CD14-positive monocyte (primary cell): ENCODE data around the gene ZIC1. TPM values are rescaled to one million over a fixed set of nuclear protein-coding genes. Genes with fewer than 3 reads are reported as not detected.

Experiments used
- DNase-seq, 3 donors: peaks; one replicate each; pipeline ENCODE4 v3.0.0-alpha.2; 2011 to 2022
- H2AFZ ChIP-seq: 2 replicates; pipeline ENCODE4 v1.6.0; 2012; ENCODE audit warnings: mild to moderate bottlenecking, low read depth, low read length, inconsistent platforms; ENCODE audit not compliant: insufficient read depth, poor library complexity, severe bottlenecking
- H3K27ac ChIP-seq, 2 donors: 1 replicate in 1 of 2; 2 replicates in 1 of 2; pipeline ENCODE4 v1.5.1; 2012 to 2013; ENCODE audit warnings: low read length in 2 of 2, control low read depth in 1 of 2, inconsistent platforms in 1 of 2, low read depth in 1 of 2, mild to moderate bottlenecking in 1 of 2
- H3K27me3 ChIP-seq, 2 donors: one replicate each; pipeline versions ENCODE4 v1.6.0 to v1.6.1; 2011 to 2013; ENCODE audit warnings: low read length in 2 of 2; ENCODE audit not compliant: control insufficient read depth in 2 of 2, insufficient read depth in 2 of 2
- H3K36me3 ChIP-seq, 2 donors: replicated peaks in 1 of 2; 1 replicate in 1 of 2; 2 replicates in 1 of 2; pipeline versions ENCODE4 v1.5.1 to v1.6.1; 2012 to 2013; ENCODE audit warnings: low read length in 2 of 2, control low read depth in 1 of 2, inconsistent platforms in 1 of 2, mild to moderate bottlenecking in 1 of 2; ENCODE audit not compliant: insufficient read depth in 2 of 2, control insufficient read depth in 1 of 2
- H3K4me1 ChIP-seq, 2 donors: 1 replicate in 1 of 2; 2 replicates in 1 of 2; pipeline versions ENCODE4 v1.5.1 to v1.6.1; 2012 to 2013; ENCODE audit warnings: low read length in 2 of 2, control low read depth in 1 of 2, inconsistent platforms in 1 of 2, mild to moderate bottlenecking in 1 of 2, moderate library complexity in 1 of 2; ENCODE audit not compliant: insufficient read depth in 2 of 2, control insufficient read depth in 1 of 2
- H3K4me2 ChIP-seq: replicated peaks from 2 replicates; pipeline ENCODE3; 2012; ENCODE audit warnings: low read length, moderate library complexity, mild to moderate bottlenecking; ENCODE audit not compliant: poor library complexity, severe bottlenecking; ENCODE audit errors: extremely low read depth
- H3K4me3 ChIP-seq, 3 experiments: fragments of 200-600 bp in 1 of 3; sonication (generic) in 1 of 3; replicated peaks in 1 of 3; 1 replicate in 2 of 3; 2 replicates in 1 of 3; pipeline ENCODE4 v1.5.1; 2011 to 2013; ENCODE audit warnings: low read length in 3 of 3, mild to moderate bottlenecking in 3 of 3, control low read depth in 2 of 3, low read depth in 2 of 3, inconsistent platforms in 1 of 3, moderate library complexity in 1 of 3
- H3K79me2 ChIP-seq: 2 replicates; pipeline ENCODE4 v1.6.0; 2012; ENCODE audit warnings: mild to moderate bottlenecking, control low read depth, inconsistent platforms, low read length, moderate library complexity; ENCODE audit not compliant: insufficient read depth
- H3K9ac ChIP-seq: 2 replicates; pipeline ENCODE4 v1.6.0; 2017; ENCODE audit warnings: low read length, mild to moderate bottlenecking; ENCODE audit not compliant: insufficient read depth, poor library complexity, severe bottlenecking
- H3K9me3 ChIP-seq, 2 donors: replicated peaks in 1 of 2; 1 replicate in 1 of 2; 2 replicates in 1 of 2; pipeline versions ENCODE4 v1.5.1 to v1.6.1; 2012 to 2013; ENCODE audit warnings: low read length in 2 of 2, control low read depth in 1 of 2; ENCODE audit not compliant: control insufficient read depth in 1 of 2, insufficient read depth in 1 of 2
- H4K20me1 ChIP-seq: 2 replicates; pipeline ENCODE4 v1.6.0; 2012; ENCODE audit warnings: mild to moderate bottlenecking, low read length, control low read depth, moderate library complexity; ENCODE audit not compliant: insufficient read depth
- H3K27ac Mint-ChIP-seq, 7 donors: one replicate each; pipeline ENCODE4 v1.8.0; 2020; ENCODE audit warnings: mild to moderate bottlenecking in 7 of 7, mixed read lengths in 7 of 7, moderate library complexity in 6 of 7, inconsistent platforms in 2 of 7
- H3K27me3 Mint-ChIP-seq, 3 donors: one replicate each; pipeline ENCODE4 v1.8.0; 2021 to 2022; ENCODE audit warnings: low read depth in 3 of 3, mild to moderate bottlenecking in 3 of 3, mixed read lengths in 3 of 3, moderate library complexity in 3 of 3, inconsistent platforms in 1 of 3
- H3K36me3 Mint-ChIP-seq, 2 donors: one replicate each; pipeline ENCODE4 v1.8.0; 2020; ENCODE audit warnings: mixed read lengths in 2 of 2, inconsistent platforms in 1 of 2, mild to moderate bottlenecking in 1 of 2
- H3K4me1 Mint-ChIP-seq: one replicate; pipeline ENCODE4 v1.8.0; 2020; ENCODE audit warnings: mild to moderate bottlenecking, mixed read lengths
- H3K4me3 Mint-ChIP-seq, 2 donors: one replicate each; pipeline ENCODE4 v1.8.0; 2020; ENCODE audit warnings: mild to moderate bottlenecking in 2 of 2, mixed read lengths in 2 of 2, moderate library complexity in 1 of 2
- H3K9me3 Mint-ChIP-seq, 7 donors: one replicate each; pipeline ENCODE4 v1.8.0; 2020 to 2022; ENCODE audit warnings: mixed read lengths in 7 of 7, mild to moderate bottlenecking in 6 of 7, moderate library complexity in 6 of 7, inconsistent platforms in 2 of 7
- WGBS: methylation state at CpG from one replicate; pipeline ENCODE4 v1.1.5; 2013; ENCODE audit warnings: missing lambda C conversion rate; ENCODE audit not compliant: insufficient coverage; 5-methylcytosine and 5-hydroxymethylcytosine counted together
- intact Hi-C, 2 donors: fragments of 100-400 bp; cut with micrococcal nuclease; formaldehyde crosslinking; loops; one replicate each; pipeline versions ENCODE4 v1.15.0 to v1.15.1; 2023
- polyA plus RNA-seq, 3 donors: library from polyadenylated mRNA; depleted of rRNA in 1 of 3; unstranded in 2 of 3; stranded (reverse) in 1 of 3; fragments of 300-500 nt in 2 of 3; fragments of >200 nt in 1 of 3; fragmentation: Illumina TruSeq in 2 of 3; gene quantifications; 1 replicate in 2 of 3; 2 replicates in 1 of 3; pipeline ENCODE4 v1.2.3, GENCODE V29; 2012 to 2021
- TF ChIP-seq, protein P1 (sequence below): fragments of 200-600 bp; IDR thresholded peaks from one replicate; pipeline ENCODE4 v1.8.0; 2022; ENCODE audit warnings: antibody characterized with exemption, mild to moderate bottlenecking

The ZIC1 gene
- polyA plus RNA-seq, 3 donors = not detected

DNA sequence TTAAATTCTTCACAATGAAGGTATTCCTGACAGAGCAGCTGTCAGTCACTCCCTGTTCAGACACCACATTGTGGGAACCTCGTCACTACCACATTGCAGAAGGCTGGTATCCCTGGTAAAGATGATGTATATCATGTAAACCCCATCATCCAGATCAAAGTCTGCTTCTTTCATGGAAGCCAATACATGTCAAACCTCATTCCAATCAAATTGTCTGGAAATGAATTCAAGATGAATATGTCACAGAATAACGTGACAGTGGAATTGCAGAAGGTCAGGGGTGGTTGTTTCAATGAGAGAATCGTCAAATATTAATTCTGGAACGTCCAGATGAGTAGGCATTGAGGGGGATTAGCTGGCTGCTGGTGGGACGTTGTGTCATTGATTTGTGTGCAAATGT is 7.0 kb upstream of the ZIC1 start:
- Histone ChIP-seq H3K4me1 (no peaks in the 10 kb centered on the region), H3K9me3 (peaks cover 29 to 84% of the 10 kb centered on the region in 2 donors), H2AFZ (no peak overlapping the region), H3K9ac (no peak overlapping the region), H3K27me3 (peaks cover 76 to 100% of the 10 kb centered on the region in 2 donors), H3K27ac (no peak overlapping the region), H3K36me3 (no peaks in the 10 kb centered on the region), H4K20me1 (no peaks in the 10 kb centered on the region), H3K4me3 (no peak overlapping the region), H3K79me2 (no peaks in the 10 kb centered on the region), H3K4me2 (no peak overlapping the region)
- TF ChIP-seq, protein P1, sequence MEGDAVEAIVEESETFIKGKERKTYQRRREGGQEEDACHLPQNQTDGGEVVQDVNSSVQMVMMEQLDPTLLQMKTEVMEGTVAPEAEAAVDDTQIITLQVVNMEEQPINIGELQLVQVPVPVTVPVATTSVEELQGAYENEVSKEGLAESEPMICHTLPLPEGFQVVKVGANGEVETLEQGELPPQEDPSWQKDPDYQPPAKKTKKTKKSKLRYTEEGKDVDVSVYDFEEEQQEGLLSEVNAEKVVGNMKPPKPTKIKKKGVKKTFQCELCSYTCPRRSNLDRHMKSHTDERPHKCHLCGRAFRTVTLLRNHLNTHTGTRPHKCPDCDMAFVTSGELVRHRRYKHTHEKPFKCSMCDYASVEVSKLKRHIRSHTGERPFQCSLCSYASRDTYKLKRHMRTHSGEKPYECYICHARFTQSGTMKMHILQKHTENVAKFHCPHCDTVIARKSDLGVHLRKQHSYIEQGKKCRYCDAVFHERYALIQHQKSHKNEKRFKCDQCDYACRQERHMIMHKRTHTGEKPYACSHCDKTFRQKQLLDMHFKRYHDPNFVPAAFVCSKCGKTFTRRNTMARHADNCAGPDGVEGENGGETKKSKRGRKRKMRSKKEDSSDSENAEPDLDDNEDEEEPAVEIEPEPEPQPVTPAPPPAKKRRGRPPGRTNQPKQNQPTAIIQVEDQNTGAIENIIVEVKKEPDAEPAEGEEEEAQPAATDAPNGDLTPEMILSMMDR = no peak
- Mint-ChIP-seq H3K9me3 (peaks cover 21 to 70% (median 58%) of the 10 kb centered on the region in 7 donors), H3K4me3 (peak overlapping the region in 1 of 2 donors; percentile 2), H3K36me3 (peaks cover 12 to 16% of the 10 kb centered on the region in 2 donors), H3K27ac (no peak overlapping the region), H3K27me3 (peaks cover 93 to 94% (median 93%) of the 10 kb centered on the region in 3 donors), H3K4me1 (peaks cover 8% of the 10 kb centered on the region)
- DNase-seq = no peak
- 25% methylated on average over 2 of the region's 5 CpGs for WGBS
- intact Hi-C loops = no loop called here

DNA sequence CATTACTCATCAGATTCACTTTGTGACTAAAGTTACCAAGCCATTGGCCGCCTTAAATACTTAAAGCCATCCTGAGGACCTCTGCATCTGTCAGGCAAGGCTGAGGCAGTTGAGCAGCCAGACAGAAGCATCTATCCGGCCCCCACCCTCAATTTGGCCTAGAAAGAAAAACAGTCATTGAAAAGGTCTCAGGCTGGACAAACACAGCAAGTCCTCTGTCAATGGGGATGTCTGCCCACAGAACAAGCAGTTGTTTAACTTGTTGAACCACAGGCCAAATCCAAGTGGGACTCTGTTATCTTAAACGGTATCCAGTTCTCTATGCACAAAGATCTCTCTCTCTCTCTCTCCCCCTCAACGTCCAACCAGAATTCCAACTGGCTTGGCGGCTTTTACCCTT is 5.7 kb upstream of the ZIC1 start:
- peaks cover 3% of the 10 kb centered on the region for H3K4me1 Mint-ChIP-seq
- peaks cover 23 to 84% of the 10 kb centered on the region in 2 donors for H3K9me3 ChIP-seq
- H4K20me1 ChIP-seq = no peaks in the 10 kb centered on the region
- no peaks in the 10 kb centered on the region for H3K79me2 ChIP-seq
- H3K27ac Mint-ChIP-seq = no peak overlapping the region
- no peak overlapping the region for H3K4me3 ChIP-seq
- peaks cover 19 to 70% (median 58%) of the 10 kb centered on the region in 7 donors for H3K9me3 Mint-ChIP-seq
- peaks cover 93 to 94% (median 93%) of the 10 kb centered on the region in 3 donors for H3K27me3 Mint-ChIP-seq
- no peak overlapping the region for H3K27ac ChIP-seq
- intact Hi-C loops = no loop called here
- H3K4me3 Mint-ChIP-seq = peak overlapping the region in 1 of 2 donors; percentile 35
- H3K4me1 ChIP-seq = no peaks in the 10 kb centered on the region
- H2AFZ ChIP-seq = no peak overlapping the region
- H3K36me3 ChIP-seq = no peaks in the 10 kb centered on the region
- H3K4me2 ChIP-seq = no peak overlapping the region
- TF ChIP-seq, protein P1 = no peak
- WGBS = 52% methylated on average over 3 of the region's 5 CpGs
- no peak overlapping the region for H3K9ac ChIP-seq
- peaks cover 10 to 24% of the 10 kb centered on the region in 2 donors for H3K36me3 Mint-ChIP-seq
- H3K27me3 ChIP-seq = peaks cover 77 to 100% of the 10 kb centered on the region in 2 donors
- no peak for DNase-seq
